ENCODE measurements around the gene CNOT6L. TPM values are rescaled to one million over a fixed set of nuclear protein-coding genes. Genes with fewer than 3 reads are reported as not detected.

Gene CNOT6L
- total and polyA plus RNA-seq, 2 donors (not counting 1 experiment from before 2014, with no cell fraction given) = 11.4 to 12.7 TPM

DNA sequence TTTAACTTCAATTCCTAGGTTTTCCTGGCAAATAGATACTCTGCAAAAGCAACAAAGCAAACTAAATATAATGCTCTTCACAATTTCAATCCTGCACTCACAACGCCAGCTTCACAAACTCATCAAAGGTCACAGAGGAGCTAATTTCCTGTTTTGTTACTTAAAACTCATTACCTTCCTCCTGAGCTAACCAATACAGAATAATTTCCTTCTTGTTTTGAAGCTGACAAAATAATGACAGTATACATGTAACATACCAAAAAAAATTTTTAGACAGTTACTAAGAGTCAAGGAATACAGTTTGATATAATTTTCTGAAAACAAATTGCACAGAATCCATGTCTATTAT, 17.9 kb downstream of the CNOT6L start:
- Histone ChIP-seq H3K4me1 (ENCODE audit: control insufficient read depth, extremely low read depth, insufficient read depth, low read length) (peaks cover 4% of the 10 kb centered on the region), H3K9ac (ENCODE audit: insufficient read depth, low read length) (no peak overlapping the region), H3K4me2 (ENCODE audit: extremely low read depth, insufficient read depth, low read length) (peak overlapping the region; percentile 20)

DNA sequence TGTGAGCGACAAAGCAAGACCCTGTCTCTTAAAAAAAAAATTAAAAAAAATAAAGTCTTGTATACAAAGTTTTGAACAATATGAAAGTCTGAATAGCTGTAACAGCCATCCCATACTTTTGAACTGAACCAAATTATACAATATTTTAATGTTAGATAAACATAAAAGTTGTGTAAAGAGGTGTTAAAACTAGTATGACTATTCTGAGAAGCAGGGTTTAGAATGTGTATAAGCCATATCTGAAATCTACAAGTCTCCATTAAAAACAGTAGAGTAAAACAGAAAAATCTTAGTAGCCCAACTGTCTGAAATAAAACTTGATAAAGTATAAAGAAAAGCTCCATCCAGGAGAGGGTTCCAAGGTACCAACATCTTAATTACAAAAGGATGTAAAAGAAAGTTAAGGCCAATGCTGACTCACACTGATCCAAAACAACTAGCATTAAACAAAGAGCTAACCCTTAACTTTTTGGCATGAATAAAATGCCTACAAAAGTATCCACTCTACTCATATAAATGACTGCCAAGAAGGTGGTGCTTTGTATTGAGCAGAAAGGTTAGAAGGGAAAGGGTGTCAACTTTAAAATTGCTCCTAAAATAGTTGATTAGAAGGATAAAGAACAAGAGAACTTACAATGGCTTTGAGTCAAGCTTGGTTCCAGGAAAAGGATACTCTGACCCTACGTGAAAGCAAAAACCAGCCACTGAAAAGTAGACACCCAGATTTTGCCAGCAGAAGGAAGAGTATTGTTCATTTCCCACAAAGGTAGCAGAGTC, 18.5 kb downstream of the CNOT6L start:
- Histone ChIP-seq H3K9ac (ENCODE audit: insufficient read depth, low read length) (no peak overlapping the region), H3K4me1 (ENCODE audit: control insufficient read depth, extremely low read depth, insufficient read depth, low read length) (peaks cover 4% of the 10 kb centered on the region), H3K79me2 (ENCODE audit: control insufficient read depth, insufficient read depth, low read length) (peaks cover 8% of the 10 kb centered on the region), H3K4me3 (replicated peaks in 1 of 4; ENCODE audit: control extremely low read depth in 1 of 4, insufficient read depth in 1 of 4, low read depth in 3 of 4, low read length in 4 of 4) (no peak overlapping the region), H3K4me2 (ENCODE audit: extremely low read depth, insufficient read depth, low read length) (peak overlapping the region; percentile 20), H2AFZ (ENCODE audit: low read length) (no peak overlapping the region), H3K36me3 (ENCODE audit: control insufficient read depth, insufficient read depth, low read length) (no peaks in the 10 kb centered on the region), H3K9me3 (ENCODE audit: control insufficient read depth, insufficient read depth, low read depth, low read length) (no peaks in the 10 kb centered on the region), H3K27ac (ENCODE audit: insufficient read depth, low read length) (no peak overlapping the region), H4K20me1 (ENCODE audit: control insufficient read depth, extremely low read depth, insufficient read depth, low read length) (no peaks in the 10 kb centered on the region), H3K27me3 (ENCODE audit: control insufficient read depth, insufficient read depth, low read length) (no peaks in the 10 kb centered on the region)
- DNase-seq (ENCODE audit: low read depth in 2 of 2) = peak; percentile 42 to 68
- TF ChIP-seq EZH2 (IDR thresholded peaks at IDR 0.05; ENCODE audit: low read length, missing control alignments) = no peak
- TF ChIP-seq, protein P1, sequence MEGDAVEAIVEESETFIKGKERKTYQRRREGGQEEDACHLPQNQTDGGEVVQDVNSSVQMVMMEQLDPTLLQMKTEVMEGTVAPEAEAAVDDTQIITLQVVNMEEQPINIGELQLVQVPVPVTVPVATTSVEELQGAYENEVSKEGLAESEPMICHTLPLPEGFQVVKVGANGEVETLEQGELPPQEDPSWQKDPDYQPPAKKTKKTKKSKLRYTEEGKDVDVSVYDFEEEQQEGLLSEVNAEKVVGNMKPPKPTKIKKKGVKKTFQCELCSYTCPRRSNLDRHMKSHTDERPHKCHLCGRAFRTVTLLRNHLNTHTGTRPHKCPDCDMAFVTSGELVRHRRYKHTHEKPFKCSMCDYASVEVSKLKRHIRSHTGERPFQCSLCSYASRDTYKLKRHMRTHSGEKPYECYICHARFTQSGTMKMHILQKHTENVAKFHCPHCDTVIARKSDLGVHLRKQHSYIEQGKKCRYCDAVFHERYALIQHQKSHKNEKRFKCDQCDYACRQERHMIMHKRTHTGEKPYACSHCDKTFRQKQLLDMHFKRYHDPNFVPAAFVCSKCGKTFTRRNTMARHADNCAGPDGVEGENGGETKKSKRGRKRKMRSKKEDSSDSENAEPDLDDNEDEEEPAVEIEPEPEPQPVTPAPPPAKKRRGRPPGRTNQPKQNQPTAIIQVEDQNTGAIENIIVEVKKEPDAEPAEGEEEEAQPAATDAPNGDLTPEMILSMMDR (conservative IDR thresholded peaks at IDR 0.05 in 1 of 2, IDR thresholded peaks at IDR 0.05 in 1 of 2; ENCODE audit: low read depth in 1 of 2, low read length in 2 of 2) = no peak

More for the DNA sequence above, 17.9 kb downstream of the CNOT6L start:
- Histone ChIP-seq H3K36me3 (ENCODE audit: control insufficient read depth, insufficient read depth, low read length) (no peaks in the 10 kb centered on the region), H3K27me3 (ENCODE audit: control insufficient read depth, insufficient read depth, low read length) (no peaks in the 10 kb centered on the region), H3K4me3 (replicated peaks in 1 of 4; ENCODE audit: control extremely low read depth in 1 of 4, insufficient read depth in 1 of 4, low read depth in 3 of 4, low read length in 4 of 4) (no peak overlapping the region), H3K27ac (ENCODE audit: insufficient read depth, low read length) (no peak overlapping the region), H4K20me1 (ENCODE audit: control insufficient read depth, extremely low read depth, insufficient read depth, low read length) (no peaks in the 10 kb centered on the region), H2AFZ (ENCODE audit: low read length) (no peak overlapping the region), H3K9me3 (ENCODE audit: control insufficient read depth, insufficient read depth, low read depth, low read length) (no peaks in the 10 kb centered on the region), H3K79me2 (ENCODE audit: control insufficient read depth, insufficient read depth, low read length) (peaks cover 8% of the 10 kb centered on the region)
- no peak for DNase-seq (ENCODE audit: low read depth in 2 of 2)
- TF ChIP-seq, protein P1 (conservative IDR thresholded peaks at IDR 0.05 in 1 of 2, IDR thresholded peaks at IDR 0.05 in 1 of 2; ENCODE audit: low read depth in 1 of 2, low read length in 2 of 2) = no peak
- no peak for TF ChIP-seq EZH2 (IDR thresholded peaks at IDR 0.05; ENCODE audit: low read length, missing control alignments)

DNA sequence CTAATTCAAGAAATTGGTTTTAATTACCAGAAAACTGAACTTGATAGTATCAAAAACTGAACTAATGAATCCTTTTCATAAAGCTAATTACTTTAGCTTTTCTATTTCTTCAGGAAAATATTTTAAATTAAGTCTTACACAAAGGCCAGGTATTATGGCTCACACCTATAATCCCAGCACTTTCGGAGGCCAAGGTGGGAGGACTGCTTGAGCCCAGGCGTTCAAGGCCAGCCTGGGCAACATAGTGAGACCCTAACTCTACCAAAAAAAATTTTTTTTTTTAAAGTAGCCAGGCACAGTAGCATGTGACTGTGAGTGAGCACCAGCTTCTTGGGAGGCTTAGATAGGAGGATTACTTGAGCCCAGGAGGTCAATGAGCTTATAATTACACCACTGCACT, 19.1 kb downstream of the CNOT6L start:
- Histone ChIP-seq H3K9me3 (ENCODE audit: control insufficient read depth, insufficient read depth, low read depth, low read length) (no peaks in the 10 kb centered on the region), H3K36me3 (ENCODE audit: control insufficient read depth, insufficient read depth, low read length) (no peaks in the 10 kb centered on the region), H3K79me2 (ENCODE audit: control insufficient read depth, insufficient read depth, low read length) (peaks cover 8% of the 10 kb centered on the region), H3K27me3 (ENCODE audit: control insufficient read depth, insufficient read depth, low read length) (no peaks in the 10 kb centered on the region), H3K27ac (ENCODE audit: insufficient read depth, low read length) (no peak overlapping the region), H3K4me3 (replicated peaks in 1 of 4; ENCODE audit: control extremely low read depth in 1 of 4, insufficient read depth in 1 of 4, low read depth in 3 of 4, low read length in 4 of 4) (no peak overlapping the region), H3K9ac (ENCODE audit: insufficient read depth, low read length) (no peak overlapping the region), H4K20me1 (ENCODE audit: control insufficient read depth, extremely low read depth, insufficient read depth, low read length) (no peaks in the 10 kb centered on the region), H3K4me1 (ENCODE audit: control insufficient read depth, extremely low read depth, insufficient read depth, low read length) (peaks cover 4% of the 10 kb centered on the region), H3K4me2 (ENCODE audit: extremely low read depth, insufficient read depth, low read length) (no peak overlapping the region), H2AFZ (ENCODE audit: low read length) (no peak overlapping the region)
- no peak for DNase-seq (ENCODE audit: low read depth in 2 of 2)
- TF ChIP-seq EZH2 (IDR thresholded peaks at IDR 0.05; ENCODE audit: low read length, missing control alignments) = no peak
- TF ChIP-seq, protein P1 (conservative IDR thresholded peaks at IDR 0.05 in 1 of 2, IDR thresholded peaks at IDR 0.05 in 1 of 2; ENCODE audit: low read depth in 1 of 2, low read length in 2 of 2) = no peak
